WTC11 (cell line): ENCODE results near the gene NHLRC3.

Source experiments
- FOXJ3 ChIP-seq: sonication (generic); formaldehyde crosslinking; IDR thresholded peaks from 2 replicates; pipeline ENCODE4 v1.9.0; 2021; ENCODE audit warnings: missing genetic modification reagents, mild to moderate bottlenecking, borderline replicate concordance
- JUN ChIP-seq: sonication (generic); formaldehyde crosslinking; IDR thresholded peaks from 2 replicates; pipeline ENCODE4 v1.8.0; 2023; ENCODE audit warnings: mild to moderate bottlenecking, missing genetic modification reagents
- NFYB ChIP-seq: sonication (generic); formaldehyde crosslinking; conservative IDR thresholded peaks from 2 replicates; pipeline ENCODE4 v1.8.0; 2022; ENCODE audit warnings: low read depth, missing genetic modification reagents
- NR3C1 ChIP-seq: sonication (generic); formaldehyde crosslinking; conservative IDR thresholded peaks from 2 replicates; pipeline ENCODE4 v1.8.1; 2023; ENCODE audit warnings: low read depth, mild to moderate bottlenecking, missing genetic modification reagents
- PRRX2 ChIP-seq: fragments of 250-450 bp; sonication (Bioruptor Pico); IDR thresholded peaks from 2 replicates; pipeline ENCODE4 v1.8.0; 2021; ENCODE audit warnings: mild to moderate bottlenecking
- ZNF423 ChIP-seq: fragments of 250-450 bp; sonication (Bioruptor Pico); IDR thresholded peaks from 2 replicates; pipeline ENCODE4 v2.1.2; 2022; ENCODE audit warnings: mild to moderate bottlenecking, moderate library complexity
- TF ChIP-seq, protein P1 (sequence below): fragments of 200-600 bp; IDR thresholded peaks from 2 replicates; pipeline ENCODE4 v1.8.0; 2022; ENCODE audit warnings: antibody characterized with exemption
- TF ChIP-seq, protein P2 (sequence below): sonication (generic); formaldehyde crosslinking; IDR thresholded peaks from 2 replicates; pipeline ENCODE4 v1.8.0; 2022; ENCODE audit warnings: mild to moderate bottlenecking, missing genetic modification reagents
- TF ChIP-seq, protein P3 (sequence below): sonication (generic); formaldehyde crosslinking; IDR thresholded peaks from 2 replicates; pipeline ENCODE4 v1.8.1; 2022; ENCODE audit warnings: mild to moderate bottlenecking, moderate library complexity, missing genetic modification reagents
- TF ChIP-seq, protein P4 (sequence below): sonication (generic); formaldehyde crosslinking; IDR thresholded peaks from 2 replicates; pipeline ENCODE4 v1.8.1; 2023; ENCODE audit warnings: mild to moderate bottlenecking, missing genetic modification reagents, moderate library complexity

DNA sequence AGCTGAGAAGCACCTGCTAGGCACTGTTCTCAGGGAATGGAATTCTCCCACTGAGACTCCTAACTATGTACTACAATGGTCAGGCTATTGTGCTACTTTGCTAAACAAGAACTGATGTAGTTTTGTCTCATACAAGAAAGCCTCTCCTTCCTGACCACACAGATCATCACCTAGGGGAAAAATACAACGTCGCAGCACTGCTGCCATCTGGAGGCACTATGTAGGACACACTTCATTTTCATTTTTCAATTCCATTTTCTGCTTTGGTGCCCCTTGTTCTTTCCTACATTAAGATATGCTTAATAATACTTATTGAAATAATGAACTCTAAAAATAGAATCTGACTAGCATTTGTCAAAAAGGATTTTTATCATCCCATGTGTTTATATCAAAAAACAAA is 21.5 kb upstream of the NHLRC3 start:
- TF ChIP-seq, protein P1, sequence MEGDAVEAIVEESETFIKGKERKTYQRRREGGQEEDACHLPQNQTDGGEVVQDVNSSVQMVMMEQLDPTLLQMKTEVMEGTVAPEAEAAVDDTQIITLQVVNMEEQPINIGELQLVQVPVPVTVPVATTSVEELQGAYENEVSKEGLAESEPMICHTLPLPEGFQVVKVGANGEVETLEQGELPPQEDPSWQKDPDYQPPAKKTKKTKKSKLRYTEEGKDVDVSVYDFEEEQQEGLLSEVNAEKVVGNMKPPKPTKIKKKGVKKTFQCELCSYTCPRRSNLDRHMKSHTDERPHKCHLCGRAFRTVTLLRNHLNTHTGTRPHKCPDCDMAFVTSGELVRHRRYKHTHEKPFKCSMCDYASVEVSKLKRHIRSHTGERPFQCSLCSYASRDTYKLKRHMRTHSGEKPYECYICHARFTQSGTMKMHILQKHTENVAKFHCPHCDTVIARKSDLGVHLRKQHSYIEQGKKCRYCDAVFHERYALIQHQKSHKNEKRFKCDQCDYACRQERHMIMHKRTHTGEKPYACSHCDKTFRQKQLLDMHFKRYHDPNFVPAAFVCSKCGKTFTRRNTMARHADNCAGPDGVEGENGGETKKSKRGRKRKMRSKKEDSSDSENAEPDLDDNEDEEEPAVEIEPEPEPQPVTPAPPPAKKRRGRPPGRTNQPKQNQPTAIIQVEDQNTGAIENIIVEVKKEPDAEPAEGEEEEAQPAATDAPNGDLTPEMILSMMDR = peak; percentile 21; the same call in 1 of the 2 replicates
- TF ChIP-seq JUN (CRISPR knock-in tag) (no peak), FOXJ3 (CRISPR knock-in tag) (no peak), NFYB (CRISPR knock-in tag) (no peak), ZNF423 (CRISPR knock-in tag) (no peak), PRRX2 (CRISPR knock-in tag) (no peak), NR3C1 (CRISPR knock-in tag) (no peak)
- TF ChIP-seq, protein P2, sequence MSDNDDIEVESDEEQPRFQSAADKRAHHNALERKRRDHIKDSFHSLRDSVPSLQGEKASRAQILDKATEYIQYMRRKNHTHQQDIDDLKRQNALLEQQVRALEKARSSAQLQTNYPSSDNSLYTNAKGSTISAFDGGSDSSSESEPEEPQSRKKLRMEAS = no peak
- TF ChIP-seq, protein P3, sequence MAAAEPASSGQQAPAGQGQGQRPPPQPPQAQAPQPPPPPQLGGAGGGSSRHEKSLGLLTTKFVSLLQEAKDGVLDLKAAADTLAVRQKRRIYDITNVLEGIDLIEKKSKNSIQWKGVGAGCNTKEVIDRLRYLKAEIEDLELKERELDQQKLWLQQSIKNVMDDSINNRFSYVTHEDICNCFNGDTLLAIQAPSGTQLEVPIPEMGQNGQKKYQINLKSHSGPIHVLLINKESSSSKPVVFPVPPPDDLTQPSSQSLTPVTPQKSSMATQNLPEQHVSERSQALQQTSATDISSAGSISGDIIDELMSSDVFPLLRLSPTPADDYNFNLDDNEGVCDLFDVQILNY = no peak
- TF ChIP-seq, protein P4, sequence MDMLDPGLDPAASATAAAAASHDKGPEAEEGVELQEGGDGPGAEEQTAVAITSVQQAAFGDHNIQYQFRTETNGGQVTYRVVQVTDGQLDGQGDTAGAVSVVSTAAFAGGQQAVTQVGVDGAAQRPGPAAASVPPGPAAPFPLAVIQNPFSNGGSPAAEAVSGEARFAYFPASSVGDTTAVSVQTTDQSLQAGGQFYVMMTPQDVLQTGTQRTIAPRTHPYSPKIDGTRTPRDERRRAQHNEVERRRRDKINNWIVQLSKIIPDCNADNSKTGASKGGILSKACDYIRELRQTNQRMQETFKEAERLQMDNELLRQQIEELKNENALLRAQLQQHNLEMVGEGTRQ (CRISPR knock-in tag) = no peak
